H9 (cell line): ENCODE data around the gene BZW2. TPM values are rescaled to one million over a fixed set of nuclear protein-coding genes. Genes with fewer than 3 reads are reported as not detected.

Experiments
- DNase-seq: peaks from one replicate; pipeline ENCODE4 v3.0.0-alpha.2; 2017
- H2AFZ ChIP-seq: one replicate; pipeline ENCODE4 v1.6.1; 2013; ENCODE audit warnings: mild to moderate bottlenecking, low read length, control low read depth, moderate library complexity
- H2AK5ac ChIP-seq: 2 replicates; pipeline ENCODE4 v1.6.1; 2013; ENCODE audit warnings: low read length, control low read depth, mixed read lengths; ENCODE audit not compliant: insufficient read length
- H2BK120ac ChIP-seq: one replicate; pipeline ENCODE4 v1.6.1; 2013; ENCODE audit warnings: low read depth, mild to moderate bottlenecking, low read length, control low read depth, inconsistent platforms; ENCODE audit not compliant: poor library complexity, severe bottlenecking
- H2BK12ac ChIP-seq: 2 replicates; pipeline ENCODE4 v1.6.1; 2013; ENCODE audit warnings: low read length, control low read depth, mixed read lengths, low read depth; ENCODE audit not compliant: insufficient read length
- H2BK15ac ChIP-seq: 2 replicates; pipeline ENCODE4 v1.6.1; 2013; ENCODE audit warnings: low read depth, low read length, control low read depth
- H2BK20ac ChIP-seq: one replicate; pipeline ENCODE4 v1.6.1; 2013; ENCODE audit warnings: low read depth, mild to moderate bottlenecking, low read length, control low read depth, inconsistent platforms; ENCODE audit not compliant: poor library complexity, severe bottlenecking
- H2BK5ac ChIP-seq: 2 replicates; pipeline ENCODE4 v1.6.1; 2013; ENCODE audit warnings: low read length, control low read depth, mixed read lengths; ENCODE audit not compliant: insufficient read length
- H3K14ac ChIP-seq: 2 replicates; pipeline ENCODE4 v1.6.1; 2013; ENCODE audit warnings: low read length, control low read depth; ENCODE audit not compliant: insufficient read depth
- H3K18ac ChIP-seq: 2 replicates; pipeline ENCODE4 v1.6.1; 2013; ENCODE audit warnings: low read depth, mild to moderate bottlenecking, mixed read lengths, low read length, control low read depth; ENCODE audit not compliant: insufficient read length
- H3K23ac ChIP-seq: 2 replicates; pipeline ENCODE4 v1.6.1; 2013; ENCODE audit warnings: low read length, control low read depth, mixed read lengths, low read depth; ENCODE audit not compliant: insufficient read length
- H3K23me2 ChIP-seq: 2 replicates; pipeline ENCODE4 v1.6.1; 2013; ENCODE audit warnings: low read depth, mild to moderate bottlenecking, mixed read lengths, low read length, control low read depth; ENCODE audit not compliant: insufficient read length, poor library complexity, severe bottlenecking
- H3K27ac ChIP-seq: 2 replicates; pipeline ENCODE4 v1.5.1; 2013; ENCODE audit warnings: low read length, control low read depth, mixed read lengths, low read depth; ENCODE audit not compliant: insufficient read length
- H3K27me3 ChIP-seq: 2 replicates; pipeline ENCODE4 v1.6.1; 2013; ENCODE audit warnings: low read length, control low read depth, inconsistent platforms; ENCODE audit not compliant: insufficient read depth
- H3K4ac ChIP-seq: 2 replicates; pipeline ENCODE4 v1.6.1; 2013; ENCODE audit warnings: low read depth, mild to moderate bottlenecking, control low read depth, inconsistent platforms, low read length, moderate library complexity
- H3K4me1 ChIP-seq: 2 replicates; pipeline ENCODE4 v1.6.1; 2013; ENCODE audit warnings: low read length, control low read depth, inconsistent platforms; ENCODE audit not compliant: insufficient read depth
- H3K4me2 ChIP-seq: 2 replicates; pipeline ENCODE4 v1.6.1; 2013; ENCODE audit warnings: low read length, control low read depth, mixed read lengths; ENCODE audit not compliant: insufficient read length, insufficient read depth
- H3K56ac ChIP-seq: 2 replicates; pipeline ENCODE4 v1.6.1; 2013; ENCODE audit warnings: low read depth, mild to moderate bottlenecking, mixed read lengths, low read length, control low read depth; ENCODE audit not compliant: insufficient read length
- H3K79me1 ChIP-seq: 2 replicates; pipeline ENCODE4 v1.6.1; 2013; ENCODE audit warnings: low read depth, mild to moderate bottlenecking, moderate library complexity, low read length, control low read depth, inconsistent platforms; ENCODE audit not compliant: insufficient read depth, poor library complexity, severe bottlenecking
- H3K79me2 ChIP-seq: 2 replicates; pipeline ENCODE4 v1.6.1; 2013; ENCODE audit warnings: low read length, control low read depth, inconsistent platforms; ENCODE audit not compliant: insufficient read depth
- H3K9ac ChIP-seq: 2 replicates; pipeline ENCODE4 v1.6.1; 2013; ENCODE audit warnings: low read length, control low read depth, mixed read lengths; ENCODE audit not compliant: insufficient read length; ENCODE audit errors: extremely low read depth
- H3K9me3 ChIP-seq: one replicate; pipeline ENCODE4 v1.6.1; 2013; ENCODE audit warnings: low read depth, low read length, inconsistent platforms; ENCODE audit not compliant: control insufficient read depth
- H3T11ph ChIP-seq: one replicate; pipeline ENCODE4 v1.6.1; 2013; ENCODE audit warnings: mild to moderate bottlenecking, low read length, control low read depth, inconsistent platforms
- H4K20me1 ChIP-seq: one replicate; pipeline ENCODE4 v1.6.1; 2013; ENCODE audit not compliant: control insufficient read depth, insufficient read length, insufficient read depth
- H4K5ac ChIP-seq: 2 replicates; pipeline ENCODE4 v1.6.1; 2013; ENCODE audit warnings: low read depth, mild to moderate bottlenecking, mixed read lengths, low read length, control low read depth; ENCODE audit not compliant: insufficient read length
- H4K8ac ChIP-seq: replicated peaks from 2 replicates; pipeline ENCODE4 v1.6.1; 2013; ENCODE audit warnings: low read length, control low read depth, mixed read lengths, low read depth; ENCODE audit not compliant: insufficient read length
- H4K91ac ChIP-seq: 2 replicates; pipeline ENCODE4 v1.6.1; 2013; ENCODE audit warnings: low read depth, mild to moderate bottlenecking, moderate library complexity, mixed read lengths, low read length, control low read depth; ENCODE audit not compliant: insufficient read length
- H3K27ac Mint-ChIP-seq, 3 experiments: 2 replicates in 2 of 3; 3 replicates in 1 of 3; pipeline ENCODE4 v1.8.0; 2020 to 2021; ENCODE audit warnings: mixed read lengths in 3 of 3, mild to moderate bottlenecking in 1 of 3, moderate library complexity in 1 of 3
- H3K27me3 Mint-ChIP-seq: 2 replicates; pipeline ENCODE4 v1.8.0; 2021; ENCODE audit warnings: low read depth, mild to moderate bottlenecking, moderate library complexity, mixed read lengths
- H3K36me3 Mint-ChIP-seq, 3 experiments: 2 replicates in 2 of 3; 3 replicates in 1 of 3; pipeline ENCODE4 v1.8.0; 2020 to 2021; ENCODE audit warnings: low read depth in 3 of 3, mixed read lengths in 3 of 3; ENCODE audit not compliant: insufficient read depth in 1 of 3
- H3K4me1 Mint-ChIP-seq, 2 experiments: 2 replicates each; pipeline ENCODE4 v1.8.0; 2020; ENCODE audit warnings: mixed read lengths in 2 of 2
- H3K4me3 Mint-ChIP-seq, 2 experiments: 2 replicates in 1 of 2; 3 replicates in 1 of 2; pipeline ENCODE4 v1.8.0; 2020 to 2021; ENCODE audit warnings: mild to moderate bottlenecking in 2 of 2, mixed read lengths in 2 of 2, moderate library complexity in 1 of 2
- H3K9me3 Mint-ChIP-seq, 2 experiments: 2 replicates in 1 of 2; 3 replicates in 1 of 2; pipeline ENCODE4 v1.8.0; 2020; ENCODE audit warnings: mild to moderate bottlenecking in 2 of 2, mixed read lengths in 2 of 2, moderate library complexity in 1 of 2
- CTCF ChIP-seq: fragments of 200-600 bp; sonication (generic); conservative IDR thresholded peaks from 3 replicates; pipeline ENCODE4 v1.8.0; 2021; ENCODE audit warnings: antibody characterized with exemption, mild to moderate bottlenecking
- WGBS: extraction: QIAGEN DNeasy Blood & Tissue Kit; methylation state at CpG from one replicate; pipeline ENCODE4 v1.1.7; 2013; ENCODE audit warnings: missing lambda C conversion rate, low lambda C conversion rate, mixed read lengths; ENCODE audit not compliant: insufficient read length; ENCODE audit errors: extremely low coverage; 5-methylcytosine and 5-hydroxymethylcytosine counted together
- total RNA-seq: library from RNA; stranded (reverse); gene quantifications from 2 replicates; pipeline ENCODE4 v1.2.1, GENCODE V29; 2021

Gene BZW2
- total RNA-seq, 1 experiment from 2014 or later: 64.6 TPM

GRCh38 chr7:16730937-16731336 lies 85.0 kb downstream of the BZW2 start:
- WGBS: no CpG with 5 or more reads among the region's 3 CpGs
- Histone ChIP-seq H3K23me2 (no peaks in the 10 kb centered on the region), H3K27me3 (no peaks in the 10 kb centered on the region), H2BK120ac (no peak overlapping the region), H3K56ac (no peak overlapping the region), H3K4me1 (no peaks in the 10 kb centered on the region), H3K18ac (no peak overlapping the region), H3K79me2 (no peaks in the 10 kb centered on the region), H2BK12ac (no peak overlapping the region), H3K9me3 (no peaks in the 10 kb centered on the region), H3K23ac (no peak overlapping the region), H4K8ac (no peak overlapping the region), H2BK20ac (no peak overlapping the region), H4K91ac (no peak overlapping the region), H2AFZ (no peak overlapping the region), H3K79me1 (no peaks in the 10 kb centered on the region), H4K20me1 (no peaks in the 10 kb centered on the region), H4K5ac (no peak overlapping the region), H2BK15ac (no peak overlapping the region), H3K14ac (no peak overlapping the region), H3K4ac (no peak overlapping the region), H3K27ac (no peak overlapping the region), H3T11ph (no peak overlapping the region), H2BK5ac (no peak overlapping the region), H2AK5ac (no peak overlapping the region), H3K9ac (no peak overlapping the region), H3K4me2 (no peak overlapping the region)
- no peak for TF ChIP-seq CTCF
- Mint-ChIP-seq H3K4me3 (no peak overlapping the region), H3K27me3 (no peaks in the 10 kb centered on the region), H3K36me3 (0 out of 7 replicates have a peak, but pooled peaks cover 0 to 2% (median 0%) of the 10 kb centered on the region in 3 experiments), H3K27ac (no peak overlapping the region; a peak in 1 of 7 replicates), H3K9me3 (no peaks in the 10 kb centered on the region), H3K4me1 (no peaks in the 10 kb centered on the region)
- DNase-seq: no peak
